Breast epithelium (tissue), 4 donors: ENCODE results near the gene DNAH17. TPM values are rescaled to one million over a fixed set of nuclear protein-coding genes. Genes with fewer than 3 reads are reported as not detected.

ENCODE experiments used
- DNase-seq, 2 donors: peaks; one replicate each; pipeline ENCODE4 v3.0.0-alpha.2; 2019; ENCODE audit warnings: low spot score in 2 of 2
- H3K27ac ChIP-seq, 2 donors: fragments of 200-600 bp; sonication (generic) in 1 of 2; one replicate each; pipeline ENCODE4 v1.5.1; 2016 to 2019; ENCODE audit warnings: mild to moderate bottlenecking in 1 of 2
- H3K27me3 ChIP-seq, 2 donors: fragments of 200-600 bp; sonication (generic) in 1 of 2; one replicate each; pipeline versions ENCODE4 v1.5.1 to v1.6.0; 2017 to 2019; ENCODE audit warnings: control low read depth in 1 of 2, mild to moderate bottlenecking in 1 of 2
- H3K36me3 ChIP-seq: fragments of 200-600 bp; one replicate; pipeline ENCODE4 v1.5.1; 2019
- H3K4me1 ChIP-seq, 2 donors: fragments of 200-600 bp; sonication (generic); one replicate each; pipeline ENCODE4 v1.5.1; 2016 to 2019; ENCODE audit warnings: control low read depth in 1 of 2
- H3K4me3 ChIP-seq, 3 donors: fragments of 200-600 bp; sonication (generic); 1 replicate in 2 of 3; 2 replicates in 1 of 3; pipeline ENCODE4 v1.5.1; 2016 to 2019; ENCODE audit warnings: mild to moderate bottlenecking in 3 of 3, moderate library complexity in 2 of 3
- H3K9me3 ChIP-seq, 2 donors: fragments of 200-600 bp; sonication (generic) in 1 of 2; one replicate each; pipeline ENCODE4 v1.5.1; 2016 to 2019; ENCODE audit warnings: control low read depth in 1 of 2
- CTCF ChIP-seq, 3 donors: fragments of 450-650 bp; IDR thresholded peaks; one replicate each; pipeline ENCODE4 v1.5.1; 2016 to 2017; ENCODE audit warnings: antibody characterized with exemption in 3 of 3, mild to moderate bottlenecking in 3 of 3, moderate library complexity in 3 of 3
- POLR2A ChIP-seq: fragments of 450-650 bp; IDR thresholded peaks from one replicate; pipeline ENCODE4 v1.6.1; 2016; ENCODE audit warnings: antibody characterized with exemption, mild to moderate bottlenecking, moderate library complexity
- POLR2AphosphoS5 ChIP-seq, 3 donors: sonication (generic); formaldehyde crosslinking; IDR thresholded peaks; one replicate each; pipeline ENCODE4 v1.6.1; 2017; ENCODE audit warnings: antibody characterized with exemption in 3 of 3
- intact Hi-C: fragments of 100-400 bp; cut with DNase I; formaldehyde crosslinking; loops from one replicate; pipeline ENCODE4 v1.15.1; 2023; ENCODE audit warnings: low total_unique reads
- total RNA-seq, 3 donors: library from RNA; depleted of rRNA; stranded (reverse); fragments of >200 nt; gene quantifications; one replicate each; pipeline ENCODE4 v1.1.0, GENCODE V29; 2016

DNAH17 gene
- total RNA-seq, 3 donors from 2014 or later, result 0.15 to 0.33 TPM; not detected in 1

- Histone ChIP-seq H3K27ac (peak overlapping the region; percentile 29 to 79), H3K4me3 (peak overlapping the region in 1 of 3 donors; percentile 15)
- DNase-seq, result no peak
Observed at GRCh38 chr17:78419970-78420815, 157.0 kb downstream of the DNAH17 start.

GRCh38 chr17:78418326-78419026, 158.7 kb downstream of the DNAH17 start:
- Histone ChIP-seq H3K4me3 (no peak overlapping the region), H3K27me3 (no peaks in the 10 kb centered on the region), H3K36me3 (no peaks in the 10 kb centered on the region), H3K4me1 (no peaks in the 10 kb centered on the region), H3K27ac (no peak overlapping the region), H3K9me3 (no peaks in the 10 kb centered on the region)
- DNase-seq, result no peak
- intact Hi-C loops, result no loop called here
- no peak for TF ChIP-seq POLR2A
- TF ChIP-seq POLR2AphosphoS5 (IDR thresholded peaks at IDR 0.05), result no peak
- TF ChIP-seq CTCF (IDR thresholded peaks at IDR 0.05), result no peak

More at GRCh38 chr17:78419970-78420815, 157.0 kb downstream of the DNAH17 start:
- H3K27me3 ChIP-seq, result no peaks in the 10 kb centered on the region
- intact Hi-C loops, result loop anchor here (10.0 kb wide), 1 partner anchor 135 kb away; no protein-coding TSS in a partner anchor
- no peaks in the 10 kb centered on the region for H3K9me3 ChIP-seq
- no peak for TF ChIP-seq POLR2AphosphoS5 (IDR thresholded peaks at IDR 0.05)
- no peak for TF ChIP-seq POLR2A
- no peak for TF ChIP-seq CTCF (IDR thresholded peaks at IDR 0.05)
- H3K4me1 ChIP-seq, result no peaks in the 10 kb centered on the region
- no peaks in the 10 kb centered on the region for H3K36me3 ChIP-seq

GRCh38 chr17:78417531-78417909, 159.7 kb downstream of the DNAH17 start:
- peak overlapping the region; percentile 73 to 94 for H3K27ac ChIP-seq
- no peaks in the 10 kb centered on the region for H3K36me3 ChIP-seq
- no peaks in the 10 kb centered on the region for H3K27me3 ChIP-seq
- H3K9me3 ChIP-seq, result no peaks in the 10 kb centered on the region
- TF ChIP-seq POLR2A, result no peak
- TF ChIP-seq CTCF (IDR thresholded peaks at IDR 0.05), result no peak
- TF ChIP-seq POLR2AphosphoS5 (IDR thresholded peaks at IDR 0.05), result no peak
- H3K4me1 ChIP-seq, result no peaks in the 10 kb centered on the region
- H3K4me3 ChIP-seq, result no peak overlapping the region
- no peak for DNase-seq
- intact Hi-C loops, result no loop called here

GRCh38 chr17:78416791-78417530, 160.2 kb downstream of the DNAH17 start:
- H3K4me1 ChIP-seq, result no peaks in the 10 kb centered on the region
- peak in 1 of 3 donors; percentile 39 for TF ChIP-seq POLR2AphosphoS5 (IDR thresholded peaks at IDR 0.05)
- TF ChIP-seq POLR2A, result no peak
- no peaks in the 10 kb centered on the region for H3K9me3 ChIP-seq
- peak overlapping the region; percentile 73 to 94 for H3K27ac ChIP-seq
- intact Hi-C loops, result no loop called here
- H3K4me3 ChIP-seq, result no peak overlapping the region
- DNase-seq, result no peak
- H3K27me3 ChIP-seq, result no peaks in the 10 kb centered on the region
- no peaks in the 10 kb centered on the region for H3K36me3 ChIP-seq

- Histone ChIP-seq H3K9me3 (no peaks in the 10 kb centered on the region), H3K4me3 (no peak overlapping the region), H3K27me3 (no peaks in the 10 kb centered on the region), H3K36me3 (no peaks in the 10 kb centered on the region), H3K4me1 (no peaks in the 10 kb centered on the region), H3K27ac (peak overlapping the region; percentile 73 to 94)
- intact Hi-C loops, result no loop called here
- DNase-seq, result no peak
- TF ChIP-seq POLR2A (no peak), POLR2AphosphoS5 (IDR thresholded peaks at IDR 0.05) (no peak), CTCF (IDR thresholded peaks at IDR 0.05) (no peak)
Observed at GRCh38 chr17:78415821-78416711, 161.1 kb downstream of the DNAH17 start.
